DOHH2 (cell line): Measurements from ENCODE around the gene KCNQ1.

ENCODE experiments used
- EZH2phosphoT487 ChIP-seq: fragments of 200-600 bp; sonication (generic); IDR thresholded peaks from 2 replicates; pipeline ENCODE4 v1.6.1; 2017; ENCODE audit warnings: borderline replicate concordance, mild to moderate bottlenecking, antibody characterized with exemption, low read length, moderate library complexity, mixed read lengths
- TF ChIP-seq, protein P1 (sequence below): fragments of 200-600 bp; sonication (generic); IDR thresholded peaks from one replicate; pipeline ENCODE4 v1.5.1; 2014; ENCODE audit warnings: antibody characterized with exemption, mild to moderate bottlenecking, low read depth, low read length; ENCODE audit not compliant: poor library complexity, severe bottlenecking

DNA sequence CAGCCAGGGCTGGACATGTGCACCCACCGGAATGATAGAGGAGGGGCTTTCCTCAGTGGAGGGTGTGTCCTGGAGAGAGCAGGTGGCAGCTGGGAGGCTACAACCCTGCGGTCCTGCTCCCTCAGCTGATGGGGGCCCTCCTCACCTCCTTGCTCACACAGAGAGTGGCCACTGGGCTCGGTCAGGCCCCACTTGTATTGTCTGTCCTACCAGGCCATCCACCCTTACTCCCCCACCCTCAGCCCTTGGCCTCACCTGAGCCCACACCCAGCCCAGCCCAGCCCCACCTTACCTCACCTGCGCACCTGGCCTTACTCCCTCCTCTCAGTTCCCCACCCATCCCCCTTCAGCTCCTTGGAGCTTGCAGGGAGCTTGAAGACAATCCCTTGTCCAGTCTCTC is 3.6 kb upstream of the KCNQ1 start:
- TF ChIP-seq, protein P1, sequence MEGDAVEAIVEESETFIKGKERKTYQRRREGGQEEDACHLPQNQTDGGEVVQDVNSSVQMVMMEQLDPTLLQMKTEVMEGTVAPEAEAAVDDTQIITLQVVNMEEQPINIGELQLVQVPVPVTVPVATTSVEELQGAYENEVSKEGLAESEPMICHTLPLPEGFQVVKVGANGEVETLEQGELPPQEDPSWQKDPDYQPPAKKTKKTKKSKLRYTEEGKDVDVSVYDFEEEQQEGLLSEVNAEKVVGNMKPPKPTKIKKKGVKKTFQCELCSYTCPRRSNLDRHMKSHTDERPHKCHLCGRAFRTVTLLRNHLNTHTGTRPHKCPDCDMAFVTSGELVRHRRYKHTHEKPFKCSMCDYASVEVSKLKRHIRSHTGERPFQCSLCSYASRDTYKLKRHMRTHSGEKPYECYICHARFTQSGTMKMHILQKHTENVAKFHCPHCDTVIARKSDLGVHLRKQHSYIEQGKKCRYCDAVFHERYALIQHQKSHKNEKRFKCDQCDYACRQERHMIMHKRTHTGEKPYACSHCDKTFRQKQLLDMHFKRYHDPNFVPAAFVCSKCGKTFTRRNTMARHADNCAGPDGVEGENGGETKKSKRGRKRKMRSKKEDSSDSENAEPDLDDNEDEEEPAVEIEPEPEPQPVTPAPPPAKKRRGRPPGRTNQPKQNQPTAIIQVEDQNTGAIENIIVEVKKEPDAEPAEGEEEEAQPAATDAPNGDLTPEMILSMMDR: no peak
- no peak for TF ChIP-seq EZH2phosphoT487
